HepG2 (cell line): ENCODE measurements around the gene FAM53B. TPM values are rescaled to one million over a fixed set of nuclear protein-coding genes. Genes with fewer than 3 reads are reported as not detected.

Experiments used
- ATAC-seq: fragments of 200-7000 bp; cut with Tn5 transposase; 3 replicates; pipeline ENCODE4 v1.9.1; 2020; ENCODE audit warnings: mild to moderate bottlenecking, moderate library complexity
- BruUV-seq: library from RNA; stranded (reverse); fragments of 400-500 nt; replicated peaks from 2 replicates; lab custom pipeline; 2021; lab: Mats Ljungman, UMichigan
- CTCF ChIA-PET: fragments of 300-600 bp; formaldehyde crosslinking; extraction: SDS; loops from one replicate; lab custom pipeline; 2021; ENCODE audit warnings: low total read pairs, inconsistent platforms, low intra/inter-chr PET ratio; lab: Yijun Ruan, JAX
- POLR2A ChIA-PET: fragments of 350-600 bp; sonication (Branson Sonifier 250); formaldehyde crosslinking; loops from one replicate; lab custom pipeline; 2020; ENCODE audit warnings: antibody characterized with exemption, inconsistent platforms; lab: Yijun Ruan, JAX
- DNase-seq: peaks from one replicate; pipeline ENCODE4 v3.0.0-alpha.2; 2015; ENCODE audit warnings: low spot score
- FAIRE-seq: peaks from 3 replicates; lab custom pipeline; 2011; peaks lifted over from hg19 to GRCh38; lab: Jason Lieb, UNC
- H2AFZ ChIP-seq: one replicate; pipeline ENCODE4 v1.6.1; 2011; ENCODE audit warnings: low read length, inconsistent platforms
- H3K27ac ChIP-seq: fragments of 300-600 bp; 3 replicates; pipeline ENCODE4 v1.8.0; 2011; ENCODE audit warnings: mixed run types, mild to moderate bottlenecking, mixed read lengths, low read length, inconsistent platforms; ENCODE audit not compliant: insufficient read depth; ENCODE audit errors: extremely low read length
- H3K27me3 ChIP-seq, 2 experiments: fragments of 200-600 bp in 1 of 2; 2 replicates in 1 of 2; 3 replicates in 1 of 2; pipeline versions ENCODE4 v1.6.0 to v1.8.0; 2011; ENCODE audit warnings: low read length in 2 of 2, mild to moderate bottlenecking in 2 of 2, moderate library complexity in 2 of 2, inconsistent platforms in 1 of 2; ENCODE audit not compliant: insufficient read depth in 2 of 2, control insufficient read depth in 1 of 2
- H3K36me3 ChIP-seq, 2 experiments: fragments of 200-600 bp in 1 of 2; replicated peaks in 1 of 2; 2 replicates in 1 of 2; 3 replicates in 1 of 2; pipeline versions ENCODE4 v1.5.1 to v1.8.0; 2011; ENCODE audit warnings: low read length in 2 of 2, inconsistent platforms in 1 of 2; ENCODE audit not compliant: insufficient read depth in 2 of 2, control insufficient read depth in 1 of 2
- H3K4me1 ChIP-seq: 2 replicates; pipeline ENCODE4 v1.5.1; 2012; ENCODE audit warnings: low read length, inconsistent platforms; ENCODE audit not compliant: insufficient read depth
- H3K4me2 ChIP-seq: 2 replicates; pipeline ENCODE4 v1.6.0; 2011; ENCODE audit warnings: low read depth, low read length, inconsistent platforms
- H3K4me3 ChIP-seq, 3 experiments: fragments of 200-600 bp in 1 of 3; sonication (generic), shearing (Covaris generic) in 1 of 3; replicated peaks in 1 of 3; 2 replicates each; pipeline ENCODE4 v1.5.1; 2011 to 2016; ENCODE audit warnings: low read length in 3 of 3, inconsistent platforms in 2 of 3, low read depth in 2 of 3, mild to moderate bottlenecking in 2 of 3, control low read depth in 1 of 3, mixed read lengths in 1 of 3; ENCODE audit not compliant: insufficient read depth in 1 of 3
- H3K79me2 ChIP-seq: one replicate; pipeline ENCODE4 v1.6.1; 2011; ENCODE audit warnings: low read length, inconsistent platforms; ENCODE audit not compliant: insufficient read depth
- H3K9ac ChIP-seq: 2 replicates; pipeline ENCODE4 v1.6.0; 2011; ENCODE audit warnings: mild to moderate bottlenecking, low read depth, low read length, inconsistent platforms; ENCODE audit not compliant: insufficient read depth
- H3K9me3 ChIP-seq: 2 replicates; pipeline ENCODE4 v1.5.1; 2012; ENCODE audit warnings: mild to moderate bottlenecking, low read length
- H4K20me1 ChIP-seq: 2 replicates; pipeline ENCODE4 v1.6.0; 2011; ENCODE audit warnings: inconsistent platforms, mild to moderate bottlenecking, low read length, moderate library complexity; ENCODE audit not compliant: insufficient read depth
- HCFC1 ChIP-seq: fragments of 150-350 bp; IDR thresholded peaks from 2 replicates; pipeline ENCODE4 v1.6.1; 2014; ENCODE audit warnings: low read depth, low read length
- IRX3 ChIP-seq: sonication (generic); formaldehyde crosslinking; IDR thresholded peaks from 2 replicates; pipeline ENCODE4 v1.8.1; 2023; ENCODE audit warnings: mild to moderate bottlenecking, low read depth, missing genetic modification reagents, borderline replicate concordance
- PLRG1 ChIP-seq: fragments of 450-650 bp; conservative IDR thresholded peaks from 2 replicates; pipeline ENCODE4 v1.6.1; 2016
- SETDB1 ChIP-seq: sonication (generic); formaldehyde crosslinking; IDR thresholded peaks from 2 replicates; pipeline ENCODE4 v1.5.1; 2020; ENCODE audit warnings: missing genetic modification reagents, mild to moderate bottlenecking, borderline replicate concordance
- ZFAT ChIP-seq: sonication (generic); formaldehyde crosslinking; conservative IDR thresholded peaks from 2 replicates; pipeline ENCODE4 v1.8.1; 2023; ENCODE audit warnings: missing genetic modification reagents, inconsistent platforms
- ZNF207 ChIP-seq: fragments of 450-650 bp; IDR thresholded peaks from 2 replicates; pipeline ENCODE4 v1.6.1; 2016; ENCODE audit warnings: antibody characterized with exemption, borderline replicate concordance
- ZNF230 ChIP-seq: sonication (generic); formaldehyde crosslinking; IDR thresholded peaks from 2 replicates; pipeline ENCODE4 v1.4.0; 2020; ENCODE audit warnings: mild to moderate bottlenecking, missing genetic modification reagents
- ZNF510 ChIP-seq: sonication (generic); formaldehyde crosslinking; IDR thresholded peaks from 2 replicates; pipeline ENCODE4 v1.4.0; 2020; ENCODE audit warnings: low read depth, mild to moderate bottlenecking, missing genetic modification reagents
- WGBS: methylation state at CpG from one replicate; pipeline ENCODE4 v1.1.6; 2017; ENCODE audit warnings: low lambda C conversion rate; 5-methylcytosine and 5-hydroxymethylcytosine counted together
- in situ Hi-C: cut with HindIII; loops from 2 replicates; pipeline ENCODE4 v1.10.0; 2017; ENCODE audit warnings: low pct_unique_long_range_greater_than_20kb; ENCODE audit not compliant: extremely low pct_ligation_motif_present
- intact Hi-C: fragments of 100-400 bp; cut with micrococcal nuclease; formaldehyde crosslinking; loops from one replicate; pipeline ENCODE4 v1.10.0; 2022; ENCODE audit not compliant: unreplicated experiment
- polyA plus RNA-seq, 8 experiments: library from polyadenylated mRNA; depleted of rRNA in 3 of 8; stranded (reverse) in 7 of 8; unstranded in 1 of 8; fragments of >200 nt; fragmentation: Illumina TruSeq in 4 of 8; extraction: Trizol in 4 of 8; gene quantifications; 2 replicates each; pipeline versions ENCODE4 v1.2.1 to v1.2.3, GENCODE V29; 2011 to 2016; ENCODE audit warnings: low read depth in 4 of 8, missing spikeins in 1 of 8, mixed read lengths in 1 of 8; ENCODE audit not compliant: insufficient read depth in 1 of 8
- total RNA-seq, 5 experiments: library from RNA; depleted of rRNA; stranded (reverse); fragments of >200 nt; fragmentation: Illumina TruSeq; extraction: Trizol; gene quantifications; 2 replicates each; pipeline ENCODE4 v1.2.3, GENCODE V29; 2016; ENCODE audit warnings: low read depth in 1 of 5
- TF ChIP-seq, protein P1 (sequence below): sonication (generic); formaldehyde crosslinking; IDR thresholded peaks from 2 replicates; pipeline ENCODE4 v1.5.1; 2020; ENCODE audit warnings: missing genetic modification reagents, mild to moderate bottlenecking, borderline replicate concordance
- TF ChIP-seq, protein P2 (sequence below): sonication (generic); formaldehyde crosslinking; IDR thresholded peaks from 2 replicates; pipeline ENCODE4 v1.8.0; 2022; ENCODE audit warnings: missing genetic modification reagents, mild to moderate bottlenecking, borderline replicate concordance
- TF ChIP-seq, protein P3 (sequence below): sonication (generic); formaldehyde crosslinking; IDR thresholded peaks from 2 replicates; pipeline ENCODE4 v1.8.1; 2023; ENCODE audit warnings: missing genetic modification reagents, inconsistent platforms, borderline replicate concordance

Gene FAM53B
- total and polyA plus RNA-seq, 2 of the 13 experiments (the other 11 are each of a cell fraction or from before 2014, with no cell fraction given), result 6.4 to 19.3 TPM

DNA sequence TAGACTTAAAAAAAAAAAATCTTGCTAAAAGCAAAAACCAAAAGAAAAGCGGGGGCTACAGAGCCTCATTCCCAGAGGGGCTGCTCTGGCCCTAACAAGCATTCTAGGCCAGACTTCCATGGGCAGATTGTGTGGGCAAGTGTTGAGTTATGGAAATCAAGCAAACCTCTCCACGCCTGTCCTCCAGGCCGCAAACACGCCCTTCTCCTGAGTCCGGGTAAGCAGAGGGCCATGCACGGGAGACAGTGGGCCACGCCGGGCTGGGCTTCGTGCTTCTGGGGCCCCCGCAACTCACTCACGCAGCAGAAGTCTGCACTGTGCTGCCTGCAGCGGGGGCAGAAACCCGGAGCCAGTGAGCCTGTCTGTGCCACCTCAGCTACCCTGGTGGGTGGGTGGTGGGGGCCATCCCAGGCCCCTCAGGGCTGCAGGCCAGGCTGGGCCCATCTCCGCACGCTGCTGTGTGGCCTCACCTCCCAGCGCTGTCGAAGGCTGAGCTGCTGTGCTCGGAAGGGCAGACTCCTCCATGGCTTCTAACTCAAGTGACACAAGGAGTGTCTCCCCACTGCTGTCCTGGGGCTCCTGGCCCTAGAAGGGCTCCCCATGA lies 125.6 kb downstream of the FAM53B start:
- no TSS peak for BruUV-seq
- Histone ChIP-seq H3K27me3 (no peaks in the 10 kb centered on the region), H3K36me3 (peaks cover 10 to 17% of the 10 kb centered on the region in 2 experiments; a peak in 4 of 5 replicates), H3K4me2 (no peak overlapping the region), H3K79me2 (no peaks in the 10 kb centered on the region), H3K9ac (no peak overlapping the region), H3K4me1 (no peaks in the 10 kb centered on the region), H2AFZ (no peak overlapping the region), H3K4me3 (no peak overlapping the region), H4K20me1 (no peaks in the 10 kb centered on the region), H3K27ac (no peak overlapping the region), H3K9me3 (no peaks in the 10 kb centered on the region)
- FAIRE-seq (no peak), ATAC-seq (no peak), DNase-seq (no peak)
- in situ Hi-C loops, result no loop called here
- POLR2A ChIA-PET, result no interaction called here
- intact Hi-C loops, result no loop called here
- CTCF ChIA-PET, result no interaction called here
- TF ChIP-seq ZNF230, result no peak
- no peak for TF ChIP-seq ZNF207
- TF ChIP-seq, protein P1, sequence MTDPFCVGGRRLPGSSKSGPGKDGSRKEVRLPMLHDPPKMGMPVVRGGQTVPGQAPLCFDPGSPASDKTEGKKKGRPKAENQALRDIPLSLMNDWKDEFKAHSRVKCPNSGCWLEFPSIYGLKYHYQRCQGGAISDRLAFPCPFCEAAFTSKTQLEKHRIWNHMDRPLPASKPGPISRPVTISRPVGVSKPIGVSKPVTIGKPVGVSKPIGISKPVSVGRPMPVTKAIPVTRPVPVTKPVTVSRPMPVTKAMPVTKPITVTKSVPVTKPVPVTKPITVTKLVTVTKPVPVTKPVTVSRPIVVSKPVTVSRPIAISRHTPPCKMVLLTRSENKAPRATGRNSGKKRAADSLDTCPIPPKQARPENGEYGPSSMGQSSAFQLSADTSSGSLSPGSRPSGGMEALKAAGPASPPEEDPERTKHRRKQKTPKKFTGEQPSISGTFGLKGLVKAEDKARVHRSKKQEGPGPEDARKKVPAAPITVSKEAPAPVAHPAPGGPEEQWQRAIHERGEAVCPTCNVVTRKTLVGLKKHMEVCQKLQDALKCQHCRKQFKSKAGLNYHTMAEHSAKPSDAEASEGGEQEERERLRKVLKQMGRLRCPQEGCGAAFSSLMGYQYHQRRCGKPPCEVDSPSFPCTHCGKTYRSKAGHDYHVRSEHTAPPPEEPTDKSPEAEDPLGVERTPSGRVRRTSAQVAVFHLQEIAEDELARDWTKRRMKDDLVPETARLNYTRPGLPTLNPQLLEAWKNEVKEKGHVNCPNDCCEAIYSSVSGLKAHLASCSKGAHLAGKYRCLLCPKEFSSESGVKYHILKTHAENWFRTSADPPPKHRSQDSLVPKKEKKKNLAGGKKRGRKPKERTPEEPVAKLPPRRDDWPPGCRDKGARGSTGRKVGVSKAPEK (CRISPR knock-in tag), result no peak
- no peak for TF ChIP-seq ZNF510 (CRISPR knock-in tag)
- no peak for TF ChIP-seq PLRG1
- no peak for TF ChIP-seq ZFAT (CRISPR knock-in tag)
- TF ChIP-seq, protein P2, sequence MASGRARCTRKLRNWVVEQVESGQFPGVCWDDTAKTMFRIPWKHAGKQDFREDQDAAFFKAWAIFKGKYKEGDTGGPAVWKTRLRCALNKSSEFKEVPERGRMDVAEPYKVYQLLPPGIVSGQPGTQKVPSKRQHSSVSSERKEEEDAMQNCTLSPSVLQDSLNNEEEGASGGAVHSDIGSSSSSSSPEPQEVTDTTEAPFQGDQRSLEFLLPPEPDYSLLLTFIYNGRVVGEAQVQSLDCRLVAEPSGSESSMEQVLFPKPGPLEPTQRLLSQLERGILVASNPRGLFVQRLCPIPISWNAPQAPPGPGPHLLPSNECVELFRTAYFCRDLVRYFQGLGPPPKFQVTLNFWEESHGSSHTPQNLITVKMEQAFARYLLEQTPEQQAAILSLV (CRISPR knock-in tag), result no peak
- no peak for TF ChIP-seq SETDB1 (CRISPR knock-in tag)
- TF ChIP-seq, protein P3, sequence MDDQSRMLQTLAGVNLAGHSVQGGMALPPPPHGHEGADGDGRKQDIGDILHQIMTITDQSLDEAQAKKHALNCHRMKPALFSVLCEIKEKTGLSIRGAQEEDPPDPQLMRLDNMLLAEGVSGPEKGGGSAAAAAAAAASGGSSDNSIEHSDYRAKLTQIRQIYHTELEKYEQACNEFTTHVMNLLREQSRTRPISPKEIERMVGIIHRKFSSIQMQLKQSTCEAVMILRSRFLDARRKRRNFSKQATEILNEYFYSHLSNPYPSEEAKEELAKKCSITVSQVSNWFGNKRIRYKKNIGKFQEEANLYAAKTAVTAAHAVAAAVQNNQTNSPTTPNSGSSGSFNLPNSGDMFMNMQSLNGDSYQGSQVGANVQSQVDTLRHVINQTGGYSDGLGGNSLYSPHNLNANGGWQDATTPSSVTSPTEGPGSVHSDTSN (CRISPR knock-in tag), result no peak
- TF ChIP-seq HCFC1, result no peak
- TF ChIP-seq IRX3 (CRISPR knock-in tag), result no peak
- 99% methylated on average over 12 of the region's 18 CpGs for WGBS
